DMS114 treated with DMSO at 0.1 percent for 48 hours (cell line): ENCODE measurements around the gene DNPEP.

Experiments
- DNase-seq: peaks from one replicate; lab custom pipeline; 2025; ENCODE audit not compliant: unreplicated experiment; lab: John Stamatoyannopoulos, UW

The DNPEP gene

GRCh38 chr2:219387306-219388120, at the start of gene DNPEP:
DNPEP (minus strand) TSS chr2:219387912; CDS start chr2:219387794, 118 bp downstream.
- peak; percentile 69 for DNase-seq

- no peak for DNase-seq
These were observed 49.4 kb upstream of the DNPEP start for GRCh38 chr2:219437141-219437540.

- DNase-seq = no peak
These were observed 48.8 kb upstream of the DNPEP start for GRCh38 chr2:219436491-219436890.

- DNase-seq = no peak
These were observed 48.0 kb upstream of the DNPEP start for GRCh38 chr2:219435701-219436100.

GRCh38 chr2:219434718-219435525, 47.2 kb upstream of the DNPEP start, which contains the start of gene SPEG:
SPEG (plus strand) TSS chr2:219434843; CDS start chr2:219434978, 135 bp downstream.
- no peak for DNase-seq

GRCh38 chr2:219434468-219434717, 46.7 kb upstream of the DNPEP start:
- no peak for DNase-seq

GRCh38 chr2:219433666-219434467, 46.2 kb upstream of the DNPEP start:
- DNase-seq = peak; percentile 11

GRCh38 chr2:219430633-219431615, 43.2 kb upstream of the DNPEP start:
- peak; percentile 7 for DNase-seq

- DNase-seq = no peak
These were observed 42.4 kb upstream of the DNPEP start for GRCh38 chr2:219429958-219430606.

GRCh38 chr2:219428469-219428868, 40.8 kb upstream of the DNPEP start:
- DNase-seq = no peak

- no peak for DNase-seq
These were observed 38.9 kb upstream of the DNPEP start for GRCh38 chr2:219426534-219427136.

- DNase-seq = no peak
These were observed 38.3 kb upstream of the DNPEP start for GRCh38 chr2:219426068-219426443.

- no peak for DNase-seq
These were observed 37.7 kb upstream of the DNPEP start for GRCh38 chr2:219425238-219426067.

- no peak for DNase-seq
These were observed 36.1 kb upstream of the DNPEP start for GRCh38 chr2:219423652-219424377.

- no peak for DNase-seq
These were observed 35.3 kb upstream of the DNPEP start for GRCh38 chr2:219422952-219423534.

- DNase-seq = no peak
These were observed 33.6 kb upstream of the DNPEP start for GRCh38 chr2:219421323-219421722.

- no peak for DNase-seq
These were observed 33.0 kb upstream of the DNPEP start for GRCh38 chr2:219420687-219421086.
